ENCODE data around the gene KRT25. TPM values are rescaled to one million over a fixed set of nuclear protein-coding genes. Genes with fewer than 3 reads are reported as not detected.
A peak's percentile ranks its signal among the peaks of the same experiment; 100 is the strongest.

KRT25 gene
- total RNA-seq, 6 experiments from 2014 or later: not detected

- Histone ChIP-seq H3K27me3 (no peaks in the 10 kb centered on the region), H3K4me3 (no peak overlapping the region), H3K4me1 (no peaks in the 10 kb centered on the region), H3K36me3 (no peaks in the 10 kb centered on the region), H3K27ac (no peak overlapping the region), H3K9me3 (no peaks in the 10 kb centered on the region)
- ATAC-seq: no peak
- intact Hi-C loops (cut with DNase I): no loop called here
- 75% methylated on average over 6 of the region's 8 CpGs for WGBS (ENCODE audit: insufficient coverage, low coverage, low lambda C conversion rate, missing lambda C conversion rate)
- no peak for DNase-seq
- TF ChIP-seq POLR2A (IDR thresholded peaks at IDR 0.05): no peak
- no peak for TF ChIP-seq CTCF (IDR thresholded peaks at IDR 0.05)
Measured at GRCh38 chr17:40718930-40719329, 36.2 kb downstream of the KRT25 start.

DNA sequence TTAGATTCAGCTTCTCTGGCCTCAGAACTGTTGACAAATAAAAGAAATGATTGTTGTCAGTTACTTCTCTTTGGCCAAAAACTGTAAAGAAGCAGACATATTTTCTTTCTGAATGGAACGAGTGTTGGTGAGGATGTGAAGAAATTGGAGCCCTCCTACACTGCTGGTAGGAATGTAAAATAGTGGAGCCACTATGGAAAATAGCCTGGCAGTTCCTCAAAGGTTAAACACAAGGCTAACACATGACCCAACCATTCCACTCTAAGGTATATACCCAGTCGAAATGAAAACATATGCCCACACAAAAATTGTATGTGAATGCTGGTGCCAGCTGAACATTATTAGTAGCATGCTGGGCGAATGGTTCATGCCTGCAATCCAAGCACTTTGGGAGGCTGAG is 37.4 kb downstream of the KRT25 start:
- 33% methylated on average over 3 of the region's 3 CpGs for WGBS (ENCODE audit: insufficient coverage, low coverage, low lambda C conversion rate, missing lambda C conversion rate)

GRCh38 chr17:40714473-40714872 is 40.7 kb downstream of the KRT25 start:
- H3K36me3 ChIP-seq: no peaks in the 10 kb centered on the region
- no peak overlapping the region for H3K27ac ChIP-seq
- TF ChIP-seq CTCF (IDR thresholded peaks at IDR 0.05) (no peak), POLR2A (IDR thresholded peaks at IDR 0.05) (no peak)
- H3K27me3 ChIP-seq: no peaks in the 10 kb centered on the region
- DNase-seq (no peak), ATAC-seq (no peak)
- intact Hi-C loops (cut with DNase I): no loop called here
- no peaks in the 10 kb centered on the region for H3K9me3 ChIP-seq
- WGBS (ENCODE audit: insufficient coverage, low coverage, low lambda C conversion rate, missing lambda C conversion rate): 87% methylated on average over 6 of the region's 6 CpGs
- H3K4me1 ChIP-seq: no peaks in the 10 kb centered on the region
- H3K4me3 ChIP-seq: no peak overlapping the region

More for the DNA sequence above, 37.4 kb downstream of the KRT25 start:
- no peaks in the 10 kb centered on the region for H3K4me1 ChIP-seq
- intact Hi-C loops (cut with DNase I): no loop called here
- TF ChIP-seq POLR2A (IDR thresholded peaks at IDR 0.05) (no peak), CTCF (IDR thresholded peaks at IDR 0.05) (no peak)
- H3K27me3 ChIP-seq: no peaks in the 10 kb centered on the region
- DNase-seq (no peak), ATAC-seq (no peak)
- H3K4me3 ChIP-seq: no peak overlapping the region
- no peaks in the 10 kb centered on the region for H3K9me3 ChIP-seq
- H3K27ac ChIP-seq: no peak overlapping the region
- H3K36me3 ChIP-seq: no peaks in the 10 kb centered on the region

DNA sequence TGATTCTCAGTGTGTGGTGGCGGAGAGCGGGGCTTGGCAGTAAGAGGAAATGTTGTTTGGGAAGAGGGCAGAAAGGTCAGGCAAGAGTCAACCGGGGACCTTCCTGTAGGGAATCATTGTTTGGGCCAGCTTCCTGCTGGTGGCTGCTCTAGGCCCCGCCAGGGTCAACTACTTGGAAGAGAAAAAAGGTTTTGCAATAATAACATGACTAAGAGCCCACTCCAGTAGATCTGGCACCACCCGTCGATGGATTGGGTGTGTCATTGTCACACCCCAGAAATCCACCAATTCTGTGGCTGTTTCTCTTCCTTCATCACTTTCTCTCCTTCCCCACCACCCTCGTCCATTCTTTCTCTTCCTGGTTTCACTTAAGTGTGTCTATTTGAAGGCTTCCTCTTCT is 47.4 kb downstream of the KRT25 start:
- intact Hi-C loops (cut with DNase I): no loop called here
- H3K9me3 ChIP-seq: no peaks in the 10 kb centered on the region
- no peak overlapping the region for H3K27ac ChIP-seq
- no peak overlapping the region for H3K4me3 ChIP-seq
- peak; percentile 75 to 97 (median 82) for ATAC-seq
- WGBS (ENCODE audit: insufficient coverage, low coverage, low lambda C conversion rate, missing lambda C conversion rate): 33% methylated on average over 7 of the region's 7 CpGs
- no peaks in the 10 kb centered on the region for H3K36me3 ChIP-seq
- TF ChIP-seq POLR2A (IDR thresholded peaks at IDR 0.05) (no peak), CTCF (IDR thresholded peaks at IDR 0.05) (no peak)
- peak in 1 of 3 donors; percentile 48 for DNase-seq
- H3K27me3 ChIP-seq: no peaks in the 10 kb centered on the region
- H3K4me1 ChIP-seq: peaks cover 0 to 6% (median 0%) of the 10 kb centered on the region in 4 donors

- H3K4me1 ChIP-seq: peaks cover 0 to 6% (median 0%) of the 10 kb centered on the region in 4 donors
- TF ChIP-seq CTCF (IDR thresholded peaks at IDR 0.05): no peak
- no peak for TF ChIP-seq POLR2A (IDR thresholded peaks at IDR 0.05)
- intact Hi-C loops (cut with DNase I): no loop called here
Measured at GRCh38 chr17:40705584-40705983, 49.5 kb downstream of the KRT25 start.

More at GRCh38 chr17:40705584-40705983, 49.5 kb downstream of the KRT25 start:
- Histone ChIP-seq H3K27me3 (no peaks in the 10 kb centered on the region), H3K36me3 (no peaks in the 10 kb centered on the region), H3K9me3 (no peaks in the 10 kb centered on the region), H3K4me3 (no peak overlapping the region), H3K27ac (no peak overlapping the region)
- WGBS (ENCODE audit: insufficient coverage, low coverage, low lambda C conversion rate, missing lambda C conversion rate): 76% methylated on average over 4 of the region's 4 CpGs
- no peak for DNase-seq
- no peak for ATAC-seq
